ENCODE results near the gene CLDN17. TPM values are rescaled to one million over a fixed set of nuclear protein-coding genes. Genes with fewer than 3 reads are reported as not detected.
A peak's percentile ranks its signal among the peaks of the same experiment; 100 is the strongest.

Gene CLDN17, protein sequence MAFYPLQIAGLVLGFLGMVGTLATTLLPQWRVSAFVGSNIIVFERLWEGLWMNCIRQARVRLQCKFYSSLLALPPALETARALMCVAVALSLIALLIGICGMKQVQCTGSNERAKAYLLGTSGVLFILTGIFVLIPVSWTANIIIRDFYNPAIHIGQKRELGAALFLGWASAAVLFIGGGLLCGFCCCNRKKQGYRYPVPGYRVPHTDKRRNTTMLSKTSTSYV
- not detected in 2 replicates for total RNA-seq (2014; rRNA removed; shearing (Covaris generic))

DNA sequence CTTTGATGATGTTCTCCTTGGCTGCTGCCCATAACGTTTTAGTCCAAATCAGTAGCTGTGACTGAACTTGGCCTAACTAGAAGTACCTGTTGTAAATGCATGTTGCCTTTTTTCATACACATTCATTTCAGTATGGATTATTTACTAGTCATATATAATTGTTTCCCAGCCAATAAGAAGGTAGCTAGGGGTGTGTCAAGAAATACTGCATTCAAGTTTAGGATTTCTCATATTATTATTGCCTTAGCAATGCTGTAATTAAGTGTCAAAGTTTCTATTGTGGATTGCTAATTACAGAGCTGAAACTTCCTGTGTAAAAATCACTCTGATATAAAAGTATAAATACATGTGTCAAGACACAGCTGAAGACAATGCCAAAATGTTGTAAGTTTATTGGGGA lies at the start of gene CLDN17:
Gene CLDN17, minus strand, starts transcription at position 101 of the 400 bp plus-strand sequence. CDS start 188 bp downstream, outside the sequence.
- DNase-seq (ENCODE audit: low spot score): no peak

DNA sequence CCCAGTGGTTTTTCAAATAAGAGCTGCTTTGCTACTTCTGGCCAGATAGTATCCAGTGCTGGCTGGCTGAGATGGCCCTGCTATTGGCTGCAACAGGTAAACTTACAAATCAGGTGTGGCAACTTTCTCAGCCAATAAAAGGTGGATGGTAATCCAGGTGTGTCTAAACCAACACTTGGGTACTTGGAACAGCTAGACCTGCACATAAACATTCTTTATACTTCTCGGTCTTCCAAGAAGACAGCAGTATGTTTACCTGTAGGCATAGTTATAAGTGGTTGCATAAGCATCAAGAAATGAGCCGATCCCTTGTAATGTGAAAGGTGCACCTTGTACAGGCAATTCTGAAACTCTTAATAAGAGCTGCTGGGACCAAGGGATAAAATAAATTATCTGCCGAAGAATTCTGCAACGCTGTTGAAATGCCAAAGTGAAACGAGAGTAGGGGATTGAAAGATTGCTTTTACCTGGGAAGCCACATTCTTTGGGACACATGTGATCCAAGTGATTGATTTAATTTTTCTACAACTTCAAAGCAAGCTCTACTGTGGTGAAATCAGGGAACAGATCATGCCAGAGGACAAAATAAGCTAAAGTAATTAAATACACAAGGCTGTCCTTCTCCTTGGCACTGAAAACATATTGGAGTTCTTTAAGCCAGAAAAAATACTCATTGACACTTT lies 49.6 kb upstream of the CLDN17 start, which contains the start of gene CLDN8:
Gene CLDN8, minus strand, starts transcription at position 57 of the 683 bp plus-strand sequence. CDS start 172 bp downstream, outside the sequence.
- DNase-seq (ENCODE audit: low spot score): no peak

DNA sequence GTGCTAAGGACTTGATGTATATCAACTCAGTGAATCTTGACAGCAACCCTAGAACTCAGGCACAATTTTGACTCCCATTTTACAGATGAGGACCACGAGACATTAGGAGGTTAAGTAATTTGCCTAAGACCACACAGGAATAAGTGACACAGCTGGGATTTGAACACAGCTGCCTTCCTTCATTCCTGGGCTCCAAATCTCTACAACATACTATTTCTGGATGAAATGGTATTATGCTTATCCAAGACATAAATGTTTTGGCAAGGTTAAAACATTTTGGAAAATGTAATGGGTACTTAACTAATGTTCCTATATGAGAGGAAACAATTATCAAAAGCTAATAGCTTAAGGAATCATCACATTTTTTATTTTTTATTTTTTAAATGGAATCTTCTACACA lies 44.5 kb upstream of the CLDN17 start:
- DNase-seq (ENCODE audit: low spot score): no peak

DNA sequence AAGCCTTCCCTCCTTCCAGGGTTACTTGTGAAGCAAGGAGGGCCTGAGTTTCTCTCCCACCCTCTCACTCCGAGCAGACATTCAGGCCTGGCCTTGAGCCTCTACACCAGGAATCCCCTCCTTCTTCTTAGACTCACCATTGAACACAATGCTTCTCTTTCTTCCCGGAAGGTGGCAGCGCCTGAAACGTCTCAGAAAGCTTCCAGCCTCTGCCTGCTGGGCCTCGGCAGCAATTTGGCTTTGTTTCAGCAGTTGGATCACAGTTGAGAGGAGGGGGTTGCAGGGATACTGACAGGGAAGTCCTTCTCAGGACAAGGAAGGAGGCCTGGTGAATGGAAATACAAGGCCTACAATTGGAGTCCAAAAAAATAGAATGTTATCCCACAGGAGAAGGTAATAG lies 43.0 kb upstream of the CLDN17 start:
- DNase-seq (ENCODE audit: low spot score): no peak

DNA sequence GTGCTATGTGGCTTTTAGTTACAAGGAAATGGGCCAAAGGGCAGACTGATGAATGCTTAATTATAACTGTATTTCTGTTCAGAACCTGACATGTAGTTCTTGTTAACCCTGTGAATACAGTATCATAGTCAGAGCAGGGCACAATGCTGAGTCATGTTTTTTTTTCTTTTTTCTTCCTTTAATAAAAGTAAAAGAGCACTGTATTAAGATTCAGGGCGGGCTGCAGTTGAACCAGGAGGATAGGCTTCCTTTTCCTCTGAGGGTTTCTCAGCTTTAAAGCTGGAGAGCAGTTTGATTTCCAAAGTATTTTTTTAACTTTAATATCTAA lies 40.6 kb upstream of the CLDN17 start:
- DNase-seq (ENCODE audit: low spot score): no peak

DNA sequence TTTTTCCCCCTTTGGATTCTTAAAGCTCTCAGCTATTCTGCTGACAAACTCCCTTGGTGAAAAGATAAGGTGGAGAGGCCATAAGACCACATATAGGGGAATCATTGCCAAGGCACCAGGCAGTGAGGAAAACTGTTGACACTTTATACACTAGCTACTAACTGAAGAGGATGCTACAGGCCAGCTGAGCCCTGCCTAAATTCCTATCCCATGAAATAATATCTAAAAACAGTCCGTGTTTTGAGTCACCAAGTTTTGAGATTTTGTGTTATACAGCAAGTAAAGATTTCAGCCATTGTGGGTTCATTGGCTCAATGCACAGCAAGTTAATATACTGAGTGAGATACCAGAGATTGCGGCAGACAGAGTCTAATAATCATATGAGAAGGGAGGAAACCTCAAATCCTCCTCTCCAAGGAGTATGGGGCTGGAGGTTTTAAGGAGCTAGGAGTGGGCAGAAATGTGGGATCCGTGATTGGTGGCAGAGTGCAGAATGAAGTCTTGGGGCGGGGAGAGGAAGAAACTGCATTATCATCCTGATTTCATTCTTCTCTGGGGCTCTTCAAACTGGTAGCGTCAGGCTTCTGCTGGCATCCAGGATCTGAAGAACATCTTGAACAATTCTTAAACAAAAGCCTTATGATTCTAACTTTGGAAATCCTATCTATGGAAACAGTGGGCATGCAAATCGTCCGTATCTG lies 40.1 kb upstream of the CLDN17 start:
- peak; percentile 89 for DNase-seq (ENCODE audit: low spot score)

DNA sequence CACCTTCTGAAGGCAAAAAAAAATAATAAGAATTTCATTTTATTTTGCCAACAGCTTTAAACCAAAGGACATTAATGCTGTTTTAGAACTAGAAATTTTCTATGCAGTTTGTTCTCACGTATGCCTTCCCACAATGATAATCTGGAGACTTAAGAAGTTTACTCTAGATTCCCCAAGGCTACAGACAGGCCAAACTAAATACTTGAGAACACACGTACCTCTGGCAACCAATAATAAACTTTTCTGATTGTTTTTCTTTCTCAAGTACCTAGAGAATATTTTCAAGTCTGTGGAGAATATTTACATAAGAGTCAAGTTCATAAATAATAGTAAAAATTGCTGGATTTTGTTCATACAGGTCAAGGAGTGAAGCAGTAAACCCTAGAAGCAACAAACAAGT lies 33.4 kb upstream of the CLDN17 start:
- DNase-seq (ENCODE audit: low spot score): no peak

DNA sequence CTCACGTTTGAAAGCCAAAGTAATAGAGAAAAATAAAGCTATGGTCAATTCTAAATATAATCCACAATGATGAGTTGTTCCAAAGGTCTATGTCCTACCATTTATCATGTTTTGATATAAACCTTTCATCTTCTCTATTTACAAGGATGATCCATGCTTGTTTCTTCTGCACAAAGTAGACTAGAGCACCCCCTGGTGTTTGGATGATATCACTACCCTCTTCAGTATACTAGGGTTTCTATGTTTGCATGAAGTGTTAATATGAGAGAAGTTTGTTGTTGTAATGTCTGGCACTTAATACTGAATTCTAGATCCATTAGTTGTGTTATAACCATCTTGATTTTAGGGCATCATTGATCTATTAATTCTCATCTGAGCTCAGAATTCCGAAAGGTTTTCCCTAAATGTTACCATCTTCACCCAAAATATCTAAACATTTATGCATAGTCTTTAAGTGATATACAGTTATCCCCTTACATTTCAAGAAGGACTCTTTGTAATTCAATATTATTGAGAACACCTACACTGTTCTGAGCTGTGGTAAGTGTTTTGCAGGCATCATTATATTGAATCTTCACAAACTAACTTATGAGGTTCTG lies 28.2 kb upstream of the CLDN17 start:
- DNase-seq (ENCODE audit: low spot score): peak; percentile 57

DNA sequence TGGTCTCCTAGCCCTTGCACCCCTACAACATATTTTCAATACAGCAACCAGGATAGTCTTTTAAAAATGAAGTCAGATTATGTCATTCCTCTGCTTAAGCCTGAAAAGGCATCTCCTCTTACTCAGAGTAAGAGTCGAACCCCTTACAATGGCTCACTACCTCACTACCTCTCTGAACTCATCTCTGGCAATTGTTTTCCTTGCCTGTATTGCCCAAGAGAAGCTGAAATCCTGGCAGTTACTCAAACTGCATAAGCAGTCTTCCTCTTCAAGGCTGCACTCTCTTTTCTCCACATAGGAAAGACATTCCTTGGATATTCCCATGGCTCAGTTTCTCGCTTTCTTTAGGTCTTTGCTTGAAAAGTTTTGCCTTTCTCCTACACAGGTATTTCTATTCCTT lies 26.6 kb upstream of the CLDN17 start:
- no peak for DNase-seq (ENCODE audit: low spot score)

DNA sequence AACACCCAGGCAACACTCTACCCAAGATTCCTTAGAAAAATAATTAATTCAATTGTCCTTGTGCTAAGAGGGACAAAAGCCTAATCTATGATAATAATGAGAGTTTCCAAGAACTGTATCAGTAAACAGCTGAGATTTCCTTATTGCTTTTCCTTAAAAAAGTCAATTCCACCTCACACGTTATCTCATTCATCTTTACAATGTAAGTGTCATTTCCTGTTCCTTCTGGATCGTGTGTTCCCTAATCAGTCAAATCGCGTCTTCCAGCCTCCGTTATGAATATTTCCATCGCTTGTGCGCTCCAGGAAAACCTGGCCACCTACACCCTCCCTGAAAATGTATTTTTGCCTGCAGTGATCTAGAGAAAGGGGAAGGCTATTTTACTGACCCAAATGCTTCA lies 23.9 kb upstream of the CLDN17 start:
- DNase-seq (ENCODE audit: low spot score): no peak

DNA sequence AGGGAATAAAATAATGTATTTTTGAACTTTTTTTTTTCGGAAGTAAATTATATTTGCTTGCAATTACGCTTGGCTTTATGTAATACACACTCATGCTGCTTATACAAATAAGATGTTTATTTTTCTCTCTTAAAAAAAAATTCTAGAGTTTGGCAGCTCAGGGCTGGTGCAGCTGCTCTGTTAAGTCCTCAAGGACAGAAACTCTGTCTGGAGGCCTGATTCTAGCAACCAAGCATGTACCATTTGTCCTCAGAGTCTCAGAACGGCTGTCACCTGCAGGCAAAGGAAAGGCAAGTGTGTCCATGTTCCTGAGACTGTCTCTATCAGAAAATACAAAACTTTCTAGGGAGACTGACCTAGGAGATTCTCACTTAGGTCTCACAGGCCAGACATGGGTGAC lies 23.2 kb upstream of the CLDN17 start:
- DNase-seq (ENCODE audit: low spot score): no peak

DNA sequence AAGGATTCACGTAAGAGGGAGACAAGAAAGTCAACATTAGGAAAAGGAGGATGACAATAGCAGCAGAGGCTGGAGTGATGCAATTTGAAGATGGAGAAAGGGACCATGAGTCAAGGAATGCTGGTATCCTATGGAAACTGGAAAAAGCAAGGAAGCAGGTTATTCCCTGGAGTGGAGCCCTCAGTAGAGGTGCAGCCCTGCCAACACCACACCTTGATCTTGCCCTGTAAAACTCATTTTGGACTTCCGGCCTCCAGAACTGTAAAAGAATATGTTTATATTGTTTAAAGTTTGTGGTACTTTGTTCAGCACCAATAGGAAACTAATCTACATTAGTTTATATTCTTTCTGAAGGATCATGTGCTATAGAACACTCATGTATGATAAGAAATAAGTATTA lies 19.6 kb upstream of the CLDN17 start:
- no peak for DNase-seq (ENCODE audit: low spot score)

DNA sequence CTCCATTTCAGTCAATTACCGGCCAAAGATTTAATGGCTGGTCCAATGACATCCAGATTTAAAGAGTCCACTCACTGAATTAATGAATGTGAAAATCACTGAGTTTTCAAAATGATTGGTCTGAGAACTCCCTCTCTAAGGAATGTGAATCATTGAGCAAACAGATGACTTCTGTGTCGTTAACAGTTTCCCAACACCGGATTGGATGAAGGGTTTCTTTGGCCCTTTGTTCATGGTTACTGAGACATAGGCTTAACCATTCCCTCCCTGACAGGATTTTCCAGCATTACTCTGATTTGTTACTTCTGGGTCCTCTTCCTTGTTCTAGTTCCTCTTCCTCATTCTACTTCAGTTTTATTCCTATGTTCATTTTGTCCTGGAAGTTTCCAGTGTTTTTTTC lies 1.5 kb upstream of the CLDN17 start:
- DNase-seq (ENCODE audit: low spot score): no peak

DNA sequence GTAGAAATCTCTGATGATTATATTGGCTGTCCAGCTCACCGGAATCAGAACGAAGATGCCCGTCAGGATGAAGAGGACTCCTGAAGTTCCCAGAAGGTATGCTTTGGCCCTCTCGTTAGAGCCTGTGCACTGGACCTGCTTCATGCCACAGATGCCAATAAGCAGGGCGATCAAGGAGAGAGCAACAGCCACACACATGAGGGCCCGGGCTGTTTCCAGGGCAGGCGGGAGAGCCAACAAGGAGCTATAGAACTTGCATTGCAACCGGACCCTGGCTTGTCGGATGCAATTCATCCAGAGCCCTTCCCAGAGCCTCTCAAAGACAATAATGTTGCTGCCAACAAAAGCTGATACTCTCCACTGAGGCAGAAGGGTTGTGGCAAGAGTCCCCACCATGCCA lies 434 bp downstream of the CLDN17 start:
- DNase-seq (ENCODE audit: low spot score): no peak

DNA sequence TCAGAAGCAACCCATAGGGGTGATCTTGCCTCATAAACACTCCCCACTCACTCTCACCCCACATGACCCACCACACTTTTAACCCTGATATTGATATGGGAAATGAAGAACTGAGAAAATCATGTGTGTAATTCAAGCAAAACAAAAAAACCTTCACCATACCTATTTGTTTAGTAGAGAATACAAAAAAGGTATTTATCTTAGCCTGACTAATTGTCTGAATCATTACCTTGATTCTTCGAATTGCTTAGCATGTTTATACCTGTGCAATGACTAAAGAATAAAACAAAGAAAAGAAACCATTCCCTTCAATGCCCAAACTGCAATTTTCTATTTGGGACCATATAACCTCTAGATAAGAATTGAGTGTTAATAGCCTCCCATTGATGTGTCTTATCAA lies 1.8 kb downstream of the CLDN17 start:
- DNase-seq (ENCODE audit: low spot score): no peak

DNA sequence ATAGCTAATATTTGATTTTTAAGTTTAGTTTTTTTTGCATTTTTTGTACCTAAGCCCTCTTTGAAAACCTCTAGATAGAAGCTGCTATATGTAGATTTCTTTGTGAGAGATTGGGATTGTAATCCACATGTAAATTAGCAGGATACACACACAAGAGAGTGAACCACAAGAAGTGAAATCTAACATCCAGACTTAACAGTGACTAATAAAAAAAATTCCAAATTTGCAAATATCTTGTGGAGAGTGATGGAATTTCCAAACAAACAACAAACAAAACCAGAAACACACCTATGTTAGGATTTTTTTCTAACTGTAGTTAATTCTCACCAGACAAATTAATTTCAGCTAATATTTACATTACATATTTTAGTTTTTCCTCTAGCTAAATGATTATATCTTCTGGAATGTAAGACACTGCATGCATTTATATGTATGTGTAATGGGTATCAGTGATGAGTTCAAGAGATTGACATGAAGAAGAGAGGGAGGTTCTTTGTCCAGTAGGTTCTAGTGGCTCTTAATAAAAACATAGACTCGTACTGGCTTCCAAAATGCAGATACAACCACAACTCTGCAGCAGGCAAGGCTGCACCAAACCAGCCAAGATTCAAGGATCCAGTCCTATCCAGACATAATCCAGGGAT lies 12.8 kb downstream of the CLDN17 start:
- no peak for DNase-seq (ENCODE audit: low spot score)

DNA sequence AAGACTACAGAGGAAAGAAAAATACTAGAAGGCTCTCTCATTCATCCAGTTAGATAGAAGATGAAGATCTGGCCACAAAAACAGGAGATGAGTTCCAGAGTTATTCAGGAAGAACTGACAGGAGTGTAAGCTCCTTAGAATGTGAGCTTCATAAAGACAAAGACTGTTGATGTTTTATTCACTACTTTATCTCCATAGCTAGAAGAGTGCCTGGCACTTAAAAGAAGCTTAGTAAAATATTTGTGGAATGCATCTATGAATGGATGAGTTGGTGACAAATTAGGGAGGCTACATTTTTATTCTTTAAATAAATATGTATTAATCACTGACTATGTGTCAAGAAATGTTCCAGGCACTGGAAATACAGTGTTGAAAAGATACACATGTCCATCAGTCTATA lies 13.8 kb downstream of the CLDN17 start:
- DNase-seq (ENCODE audit: low spot score): no peak

DNA sequence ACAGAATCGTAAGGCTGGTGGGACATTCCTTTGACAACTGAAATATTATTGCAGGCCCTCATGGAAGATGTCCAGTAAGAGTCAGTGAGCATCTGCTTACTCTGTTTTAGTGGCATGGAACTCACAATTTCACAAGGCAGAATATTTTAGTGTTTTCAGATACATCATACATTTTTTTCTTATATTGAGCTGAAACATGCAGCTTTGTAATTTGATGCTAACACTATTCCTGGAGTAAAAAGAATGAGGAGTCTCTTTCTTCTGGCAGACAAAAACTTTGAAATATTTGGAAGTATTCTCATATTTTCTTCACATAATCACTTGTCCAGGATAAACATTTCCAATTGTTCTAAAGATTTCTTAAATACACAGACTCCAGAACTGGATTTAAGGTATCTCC lies 17.7 kb downstream of the CLDN17 start:
- DNase-seq (ENCODE audit: low spot score): no peak

DNA sequence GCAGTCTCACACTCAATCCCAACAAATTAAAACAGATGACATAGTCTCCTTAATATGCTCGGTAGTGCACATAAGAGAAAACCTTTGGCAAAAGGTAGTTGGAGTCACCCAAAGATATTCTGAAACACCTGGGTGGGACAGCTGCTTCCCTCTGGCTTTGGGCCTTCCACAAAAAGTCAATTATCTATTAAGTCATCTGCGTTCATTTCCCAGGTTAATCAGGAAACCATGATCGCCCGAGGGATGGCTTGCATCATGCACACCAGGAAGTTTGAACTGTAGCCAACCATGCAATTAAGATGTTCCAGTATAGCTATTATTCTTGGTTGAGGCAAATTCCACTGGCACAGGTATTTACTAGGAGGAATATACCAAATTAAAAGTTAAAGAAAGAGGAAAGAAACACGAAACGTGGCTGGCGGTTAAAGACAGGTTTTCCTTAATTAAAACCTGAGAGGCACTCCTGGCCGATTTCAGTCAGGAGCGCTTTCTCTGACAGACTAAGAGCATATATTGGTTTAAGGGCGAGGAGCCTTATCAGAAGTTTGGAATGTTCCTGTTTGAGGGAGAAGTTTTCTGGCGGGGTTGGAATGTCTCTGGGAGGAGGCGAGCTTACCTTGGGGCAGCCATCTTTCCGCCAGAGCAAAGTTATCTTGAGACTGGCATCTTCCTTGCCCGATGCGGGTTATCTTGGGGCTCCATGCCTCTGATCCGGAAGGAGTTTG lies 19.9 kb downstream of the CLDN17 start:
- DNase-seq (ENCODE audit: low spot score): peak; percentile 16

DNA sequence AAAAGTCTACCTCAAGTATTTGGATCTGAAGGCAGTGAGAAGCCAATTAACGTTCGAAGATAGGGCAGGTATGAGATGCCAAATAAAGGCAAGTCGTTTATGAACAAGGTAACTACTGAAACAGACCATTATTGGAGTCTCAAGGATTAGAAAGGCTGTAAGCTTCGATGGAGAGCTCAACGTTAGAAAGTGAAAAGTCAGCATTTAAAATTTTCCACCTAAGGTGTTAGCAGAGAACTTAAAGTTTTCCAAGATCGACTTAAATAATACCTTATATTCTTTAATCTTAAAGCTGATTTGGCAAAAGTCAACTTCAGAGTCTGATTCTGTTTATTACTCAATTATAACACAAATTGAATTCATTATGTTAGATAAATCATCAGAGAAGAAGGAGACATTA lies 28.1 kb downstream of the CLDN17 start:
- no peak for DNase-seq (ENCODE audit: low spot score)

DNA sequence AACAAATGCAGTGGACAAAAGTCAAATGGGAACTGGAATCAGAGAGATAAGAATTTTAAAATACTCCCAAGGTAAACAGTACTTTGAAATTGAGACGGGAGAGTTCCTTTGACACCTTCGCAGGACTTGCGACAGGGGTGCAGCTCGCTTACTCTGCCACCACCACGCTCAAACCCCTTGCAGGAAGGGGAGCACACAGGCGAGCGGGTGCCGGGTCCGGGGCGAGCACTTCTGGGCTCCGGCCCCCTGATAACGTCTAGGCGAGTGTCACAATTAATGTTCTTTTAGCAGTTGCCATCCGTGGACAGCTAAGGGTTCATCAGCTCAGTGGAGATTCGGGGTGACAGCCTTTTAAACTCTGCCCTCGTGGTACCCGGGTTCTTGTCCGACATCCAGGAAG lies 37.4 kb downstream of the CLDN17 start:
- DNase-seq (ENCODE audit: low spot score): no peak

DNA sequence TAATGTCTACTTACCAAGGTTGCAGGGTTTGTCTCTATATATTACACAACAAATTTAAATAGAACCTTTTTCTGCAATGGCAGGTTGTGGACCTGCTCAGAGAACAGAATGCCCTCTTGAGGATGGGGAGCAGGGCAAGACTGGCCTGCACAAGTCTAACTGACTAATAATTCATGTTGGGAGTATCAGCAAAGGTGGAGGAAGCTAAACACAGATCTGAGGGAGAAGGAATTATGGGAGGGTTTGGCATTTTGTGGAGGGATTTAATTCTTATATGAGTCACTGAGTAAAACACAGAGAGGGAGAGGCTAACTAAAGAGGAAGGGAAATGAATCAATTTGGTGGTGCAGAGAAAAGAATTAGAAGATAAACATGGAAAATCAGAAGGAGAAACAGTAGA lies 40.0 kb downstream of the CLDN17 start:
- DNase-seq (ENCODE audit: low spot score): no peak
